WTC11 (cell line): ENCODE data around the gene KLF1. TPM values are rescaled to one million over a fixed set of nuclear protein-coding genes. Genes with fewer than 3 reads are reported as not detected.
A peak's percentile ranks its signal among the peaks of the same experiment; 100 is the strongest.

Experiments
- ATAC-seq: fragments of 200-7000 bp; cut with Tn5 transposase; 2 replicates; pipeline ENCODE4 v1.10.0; 2021; ENCODE audit warnings: mild to moderate bottlenecking, moderate library complexity
- CTCF ChIA-PET: fragments of 300-600 bp; sonication (Branson Sonifier 250); formaldehyde crosslinking; loops from one replicate; lab custom pipeline; 2021; ENCODE audit warnings: antibody characterized with exemption; lab: Charles Lee
- POLR2A ChIA-PET: fragments of 350-600 bp; sonication (Branson Sonifier 250); formaldehyde crosslinking; loops from one replicate; lab custom pipeline; 2021; ENCODE audit warnings: antibody characterized with exemption; lab: Charles Lee
- DNase-seq: peaks from one replicate; pipeline ENCODE4 v3.0.0; 2021; ENCODE audit warnings: low spot score
- H3K27ac Mint-ChIP-seq: 2 replicates; pipeline ENCODE4 v1.8.0; 2021; ENCODE audit warnings: mixed read lengths
- H3K27me3 Mint-ChIP-seq: 2 replicates; pipeline ENCODE4 v1.8.0; 2021; ENCODE audit warnings: low read depth, mild to moderate bottlenecking, moderate library complexity, mixed read lengths
- H3K36me3 Mint-ChIP-seq: 2 replicates; pipeline ENCODE4 v1.8.0; 2021; ENCODE audit warnings: mixed read lengths
- H3K4me1 Mint-ChIP-seq: 2 replicates; pipeline ENCODE4 v1.8.0; 2022; ENCODE audit warnings: mixed read lengths
- H3K4me3 Mint-ChIP-seq: 2 replicates; pipeline ENCODE4 v1.8.0; 2021; ENCODE audit warnings: mild to moderate bottlenecking, moderate library complexity, mixed read lengths
- H3K9me3 Mint-ChIP-seq: 2 replicates; pipeline ENCODE4 v1.8.0; 2021; ENCODE audit warnings: mixed read lengths
- CBFB ChIP-seq: sonication (generic); formaldehyde crosslinking; IDR thresholded peaks from 2 replicates; pipeline ENCODE4 v1.8.1; 2022; ENCODE audit warnings: mild to moderate bottlenecking, low read depth, missing genetic modification reagents
- CTCF ChIP-seq: fragments of 200-600 bp; IDR thresholded peaks from 2 replicates; pipeline ENCODE4 v1.8.0; 2022; ENCODE audit warnings: antibody characterized with exemption
- ESRRA ChIP-seq: sonication (generic); formaldehyde crosslinking; IDR thresholded peaks from 2 replicates; pipeline ENCODE4 v1.8.1; 2022; ENCODE audit warnings: mild to moderate bottlenecking, missing genetic modification reagents, borderline replicate concordance
- FOXP1 ChIP-seq: sonication (generic); formaldehyde crosslinking; IDR thresholded peaks from 2 replicates; pipeline ENCODE4 v1.8.0; 2022; ENCODE audit warnings: missing genetic modification reagents, mild to moderate bottlenecking, moderate library complexity, borderline replicate concordance
- GTF2I ChIP-seq: fragments of 250-450 bp; sonication (Bioruptor Pico); conservative IDR thresholded peaks from 2 replicates; pipeline ENCODE4 v1.4.0; 2021; ENCODE audit warnings: mild to moderate bottlenecking
- IRF2 ChIP-seq: sonication (generic); formaldehyde crosslinking; IDR thresholded peaks from 2 replicates; pipeline ENCODE4 v1.8.0; 2022; ENCODE audit warnings: low read depth, missing genetic modification reagents, borderline replicate concordance
- KAT7 ChIP-seq: sonication (generic); formaldehyde crosslinking; IDR thresholded peaks from 2 replicates; pipeline ENCODE4 v1.8.1; 2023; ENCODE audit warnings: missing genetic modification reagents, mild to moderate bottlenecking, borderline replicate concordance
- NFE2L1 ChIP-seq: sonication (generic); formaldehyde crosslinking; IDR thresholded peaks from 2 replicates; pipeline ENCODE4 v1.8.1; 2023; ENCODE audit warnings: missing genetic modification reagents
- NR3C1 ChIP-seq: sonication (generic); formaldehyde crosslinking; conservative IDR thresholded peaks from 2 replicates; pipeline ENCODE4 v1.8.1; 2023; ENCODE audit warnings: low read depth, mild to moderate bottlenecking, missing genetic modification reagents
- PRRX2 ChIP-seq: fragments of 250-450 bp; sonication (Bioruptor Pico); IDR thresholded peaks from 2 replicates; pipeline ENCODE4 v1.8.0; 2021; ENCODE audit warnings: mild to moderate bottlenecking
- RELA ChIP-seq: sonication (generic); formaldehyde crosslinking; IDR thresholded peaks from 2 replicates; pipeline ENCODE4 v1.8.1; 2022; ENCODE audit warnings: missing genetic modification reagents, mild to moderate bottlenecking, borderline replicate concordance
- SMAD3 ChIP-seq: sonication (generic); formaldehyde crosslinking; IDR thresholded peaks from 2 replicates; pipeline ENCODE4 v1.8.0; 2022; ENCODE audit warnings: missing genetic modification reagents, mild to moderate bottlenecking, borderline replicate concordance
- TCF7 ChIP-seq: sonication (generic); formaldehyde crosslinking; IDR thresholded peaks from 2 replicates; pipeline ENCODE4 v1.8.0; 2022; ENCODE audit warnings: mild to moderate bottlenecking, low read depth, missing genetic modification reagents, moderate library complexity
- TEAD4 ChIP-seq: sonication (generic); formaldehyde crosslinking; IDR thresholded peaks from 2 replicates; pipeline ENCODE4 v1.8.0; 2022; ENCODE audit warnings: mild to moderate bottlenecking, missing genetic modification reagents
- TP53 ChIP-seq: sonication (generic); formaldehyde crosslinking; IDR thresholded peaks from 2 replicates; pipeline ENCODE4 v1.8.1; 2023; ENCODE audit warnings: mild to moderate bottlenecking, missing genetic modification reagents
- ZBTB21 ChIP-seq: sonication (generic); formaldehyde crosslinking; IDR thresholded peaks from 2 replicates; pipeline ENCODE4 v1.8.1; 2023; ENCODE audit warnings: mild to moderate bottlenecking, missing genetic modification reagents, borderline replicate concordance
- ZMAT4 ChIP-seq: fragments of 250-450 bp; sonication (Bioruptor Pico); IDR thresholded peaks from 2 replicates; pipeline ENCODE4 v1.9.0; 2021; ENCODE audit warnings: mild to moderate bottlenecking
- ZNF121 ChIP-seq: sonication (generic); formaldehyde crosslinking; IDR thresholded peaks from 2 replicates; pipeline ENCODE4 v1.8.0; 2023; ENCODE audit warnings: missing genetic modification reagents
- ZNF232 ChIP-seq: sonication (generic); formaldehyde crosslinking; IDR thresholded peaks from 2 replicates; pipeline ENCODE4 v1.8.0; 2022; ENCODE audit warnings: mild to moderate bottlenecking, missing genetic modification reagents
- ZNF396 ChIP-seq: fragments of 250-450 bp; sonication (Bioruptor Pico); IDR thresholded peaks from 2 replicates; pipeline ENCODE4 v1.8.0; 2021; ENCODE audit warnings: mild to moderate bottlenecking, moderate library complexity, borderline replicate concordance
- ZNF416 ChIP-seq: fragments of 250-450 bp; sonication (Bioruptor Pico); IDR thresholded peaks from 2 replicates; pipeline ENCODE4 v1.9.0; 2021; ENCODE audit warnings: mild to moderate bottlenecking, inconsistent platforms
- total RNA-seq: library from RNA; stranded (reverse); gene quantifications from 3 replicates; pipeline ENCODE4 v1.2.3, GENCODE V29; 2021
- TF ChIP-seq, protein P1 (sequence below): sonication (generic); formaldehyde crosslinking; IDR thresholded peaks from 2 replicates; pipeline ENCODE4 v1.8.0; 2022; ENCODE audit warnings: mild to moderate bottlenecking, missing genetic modification reagents
- TF ChIP-seq, protein P2 (sequence below): sonication (generic); formaldehyde crosslinking; IDR thresholded peaks from 2 replicates; pipeline ENCODE4 v1.8.0; 2022; ENCODE audit warnings: mild to moderate bottlenecking, missing genetic modification reagents
- TF ChIP-seq, protein P3 (sequence below): fragments of 250-450 bp; sonication (Bioruptor Pico); conservative IDR thresholded peaks from 2 replicates; pipeline ENCODE4 v1.9.0; 2021; ENCODE audit warnings: mild to moderate bottlenecking
- TF ChIP-seq, protein P4 (sequence below): sonication (generic); formaldehyde crosslinking; IDR thresholded peaks from 2 replicates; pipeline ENCODE4 v1.8.0; 2023; ENCODE audit warnings: missing genetic modification reagents
- TF ChIP-seq, protein P5 (sequence below): sonication (generic); formaldehyde crosslinking; IDR thresholded peaks from 2 replicates; pipeline ENCODE4 v1.8.0; 2023; ENCODE audit warnings: missing genetic modification reagents, mild to moderate bottlenecking, borderline replicate concordance

KLF1 gene
- total RNA-seq, 1 experiment from 2014 or later, result 0.72 TPM

DNA sequence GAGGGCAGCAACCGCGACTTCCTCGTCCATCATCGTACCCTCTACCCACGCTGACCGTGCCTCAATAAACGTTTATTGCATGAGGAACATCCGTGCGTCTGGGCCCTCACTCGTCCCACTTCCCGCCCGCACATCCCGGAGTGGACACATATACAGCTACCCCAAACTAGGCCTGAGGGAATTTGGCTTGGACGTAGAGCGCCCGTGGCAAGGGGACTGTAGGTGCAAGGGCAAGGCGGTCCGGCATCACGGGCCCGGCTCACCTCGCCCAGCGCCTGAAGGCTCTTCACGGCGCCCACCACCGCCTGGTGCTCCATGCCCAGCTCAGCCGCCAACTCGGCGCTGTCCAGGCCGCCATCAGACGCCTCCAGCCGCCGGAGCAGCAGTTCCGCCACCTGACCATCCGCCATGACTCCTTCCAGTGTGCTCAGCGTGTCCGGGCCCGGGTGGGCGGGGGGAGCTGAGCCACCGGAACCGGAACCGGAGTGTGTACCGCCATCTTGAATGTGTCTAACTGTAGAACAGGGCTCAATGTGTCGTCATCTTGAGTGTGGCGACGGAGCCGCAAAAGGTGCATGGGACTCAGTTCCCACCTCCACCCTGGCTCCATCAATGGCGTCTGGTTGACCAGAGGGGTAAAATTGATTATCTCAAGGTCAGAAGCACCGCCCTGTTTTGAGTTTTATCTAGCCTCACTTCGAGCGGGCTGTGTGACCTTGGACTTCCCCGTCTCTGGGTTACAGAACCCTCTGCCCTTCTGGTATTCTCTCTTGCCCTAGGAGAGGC, 46.5 kb upstream of the KLF1 start, which contains the start of gene FARSA:
TSS of gene FARSA (minus strand) at position 425 of the 786 bp plus-strand sequence. CDS start at position 410, 15 bp downstream.
- ChIA-PET POLR2A (interaction anchor here (0.7 to 2.1 kb wide), 5 partner anchors 13 to 49 kb away, joined by 3 to 12 read pairs (median 3); partner anchors contain the start of gene GCDH), CTCF (interaction anchor here (0.6 to 2.7 kb wide), 5 partner anchors 32 to 86 kb away, joined by 3 to 20 read pairs (median 4); no protein-coding TSS in a partner anchor)
- peak within 1 kb of the TSS; percentile 89 for H3K27ac Mint-ChIP-seq
- no peaks in the 10 kb centered on the region for H3K27me3 Mint-ChIP-seq
- H3K4me3 Mint-ChIP-seq, result peak within 1 kb of the TSS; percentile 99
- no peaks in the 10 kb centered on the region for H3K9me3 Mint-ChIP-seq
- peaks cover 25% of the 10 kb centered on the region for H3K36me3 Mint-ChIP-seq
- DNase-seq (peak; percentile 87), ATAC-seq (peak; percentile 55)
- peaks cover 28% of the 10 kb centered on the region for H3K4me1 Mint-ChIP-seq
- no peak for TF ChIP-seq ZNF121 (CRISPR knock-in tag)
- no peak; the same call in 1 of the 2 replicates for TF ChIP-seq ESRRA (CRISPR knock-in tag)
- TF ChIP-seq TEAD4 (CRISPR knock-in tag), result no peak; the same call in 1 of the 2 replicates
- TF ChIP-seq ZBTB21 (CRISPR knock-in tag), result no peak
- TF ChIP-seq GTF2I, result no peak
- TF ChIP-seq, protein P1, sequence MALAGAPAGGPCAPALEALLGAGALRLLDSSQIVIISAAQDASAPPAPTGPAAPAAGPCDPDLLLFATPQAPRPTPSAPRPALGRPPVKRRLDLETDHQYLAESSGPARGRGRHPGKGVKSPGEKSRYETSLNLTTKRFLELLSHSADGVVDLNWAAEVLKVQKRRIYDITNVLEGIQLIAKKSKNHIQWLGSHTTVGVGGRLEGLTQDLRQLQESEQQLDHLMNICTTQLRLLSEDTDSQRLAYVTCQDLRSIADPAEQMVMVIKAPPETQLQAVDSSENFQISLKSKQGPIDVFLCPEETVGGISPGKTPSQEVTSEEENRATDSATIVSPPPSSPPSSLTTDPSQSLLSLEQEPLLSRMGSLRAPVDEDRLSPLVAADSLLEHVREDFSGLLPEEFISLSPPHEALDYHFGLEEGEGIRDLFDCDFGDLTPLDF (CRISPR knock-in tag), result no peak
- TF ChIP-seq FOXP1 (CRISPR knock-in tag), result peak; percentile 51; the same call in 1 of the 2 replicates
- TF ChIP-seq CTCF, result no peak
- no peak for TF ChIP-seq CBFB
- TF ChIP-seq KAT7 (CRISPR knock-in tag), result peak; percentile 81; the same call in 1 of the 2 replicates
- no peak for TF ChIP-seq ZMAT4
- TF ChIP-seq NFE2L1 (CRISPR knock-in tag), result 0 out of 2 replicates have a peak, but pooled peaks have one; percentile 45
- no peak; the same call in 1 of the 2 replicates for TF ChIP-seq IRF2
- TF ChIP-seq, protein P2, sequence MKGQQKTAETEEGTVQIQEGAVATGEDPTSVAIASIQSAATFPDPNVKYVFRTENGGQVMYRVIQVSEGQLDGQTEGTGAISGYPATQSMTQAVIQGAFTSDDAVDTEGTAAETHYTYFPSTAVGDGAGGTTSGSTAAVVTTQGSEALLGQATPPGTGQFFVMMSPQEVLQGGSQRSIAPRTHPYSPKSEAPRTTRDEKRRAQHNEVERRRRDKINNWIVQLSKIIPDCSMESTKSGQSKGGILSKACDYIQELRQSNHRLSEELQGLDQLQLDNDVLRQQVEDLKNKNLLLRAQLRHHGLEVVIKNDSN (CRISPR knock-in tag), result peak; percentile 79
- no peak for TF ChIP-seq NR3C1
- TF ChIP-seq TCF7 (CRISPR knock-in tag), result no peak
- 0 out of 2 replicates have a peak, but pooled peaks have one; percentile 86 for TF ChIP-seq RELA (CRISPR knock-in tag)
- TF ChIP-seq TP53 (CRISPR knock-in tag), result no peak
- TF ChIP-seq PRRX2, result no peak
- TF ChIP-seq ZNF396 (CRISPR knock-in tag), result no peak
- no peak for TF ChIP-seq ZNF416 (CRISPR knock-in tag)
- TF ChIP-seq ZNF232 (CRISPR knock-in tag), result no peak
- TF ChIP-seq, protein P3, sequence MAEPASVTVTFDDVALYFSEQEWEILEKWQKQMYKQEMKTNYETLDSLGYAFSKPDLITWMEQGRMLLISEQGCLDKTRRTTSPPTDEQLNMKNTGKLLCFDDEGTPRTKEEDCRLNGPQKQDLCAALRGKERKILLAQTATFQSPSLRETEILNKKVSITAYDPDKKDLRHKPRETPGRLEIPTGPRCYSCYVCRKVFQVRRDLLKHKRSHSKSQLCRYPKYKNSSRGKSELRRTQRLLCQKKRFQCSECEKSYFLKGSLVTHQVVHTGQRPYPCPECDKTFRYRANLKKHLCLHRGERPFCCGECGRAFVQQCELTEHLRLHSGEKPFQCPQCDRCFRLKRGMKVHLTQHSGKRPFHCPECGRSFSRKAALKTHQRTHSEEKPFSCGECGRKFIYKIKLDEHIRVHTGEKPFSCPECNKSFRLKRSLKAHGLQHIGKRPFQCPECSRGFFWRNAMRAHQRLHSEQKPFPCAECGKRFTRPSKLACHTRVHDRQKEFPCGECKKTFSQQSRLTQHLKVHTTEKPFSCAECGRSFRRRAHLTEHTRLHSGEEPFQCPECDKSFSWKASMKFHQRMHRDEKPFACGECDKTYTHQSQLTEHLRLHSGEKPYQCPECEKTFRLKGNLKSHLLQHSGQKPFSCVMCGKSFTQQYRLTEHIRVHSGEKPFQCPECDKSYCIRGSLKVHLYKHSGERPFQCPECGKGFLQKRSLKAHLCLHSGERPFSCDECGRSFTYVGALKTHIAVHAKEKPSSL (CRISPR knock-in tag), result no peak
- TF ChIP-seq, protein P4, sequence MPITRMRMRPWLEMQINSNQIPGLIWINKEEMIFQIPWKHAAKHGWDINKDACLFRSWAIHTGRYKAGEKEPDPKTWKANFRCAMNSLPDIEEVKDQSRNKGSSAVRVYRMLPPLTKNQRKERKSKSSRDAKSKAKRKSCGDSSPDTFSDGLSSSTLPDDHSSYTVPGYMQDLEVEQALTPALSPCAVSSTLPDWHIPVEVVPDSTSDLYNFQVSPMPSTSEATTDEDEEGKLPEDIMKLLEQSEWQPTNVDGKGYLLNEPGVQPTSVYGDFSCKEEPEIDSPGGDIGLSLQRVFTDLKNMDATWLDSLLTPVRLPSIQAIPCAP, result no peak
- no peak for TF ChIP-seq SMAD3 (CRISPR knock-in tag)
- TF ChIP-seq, protein P5, sequence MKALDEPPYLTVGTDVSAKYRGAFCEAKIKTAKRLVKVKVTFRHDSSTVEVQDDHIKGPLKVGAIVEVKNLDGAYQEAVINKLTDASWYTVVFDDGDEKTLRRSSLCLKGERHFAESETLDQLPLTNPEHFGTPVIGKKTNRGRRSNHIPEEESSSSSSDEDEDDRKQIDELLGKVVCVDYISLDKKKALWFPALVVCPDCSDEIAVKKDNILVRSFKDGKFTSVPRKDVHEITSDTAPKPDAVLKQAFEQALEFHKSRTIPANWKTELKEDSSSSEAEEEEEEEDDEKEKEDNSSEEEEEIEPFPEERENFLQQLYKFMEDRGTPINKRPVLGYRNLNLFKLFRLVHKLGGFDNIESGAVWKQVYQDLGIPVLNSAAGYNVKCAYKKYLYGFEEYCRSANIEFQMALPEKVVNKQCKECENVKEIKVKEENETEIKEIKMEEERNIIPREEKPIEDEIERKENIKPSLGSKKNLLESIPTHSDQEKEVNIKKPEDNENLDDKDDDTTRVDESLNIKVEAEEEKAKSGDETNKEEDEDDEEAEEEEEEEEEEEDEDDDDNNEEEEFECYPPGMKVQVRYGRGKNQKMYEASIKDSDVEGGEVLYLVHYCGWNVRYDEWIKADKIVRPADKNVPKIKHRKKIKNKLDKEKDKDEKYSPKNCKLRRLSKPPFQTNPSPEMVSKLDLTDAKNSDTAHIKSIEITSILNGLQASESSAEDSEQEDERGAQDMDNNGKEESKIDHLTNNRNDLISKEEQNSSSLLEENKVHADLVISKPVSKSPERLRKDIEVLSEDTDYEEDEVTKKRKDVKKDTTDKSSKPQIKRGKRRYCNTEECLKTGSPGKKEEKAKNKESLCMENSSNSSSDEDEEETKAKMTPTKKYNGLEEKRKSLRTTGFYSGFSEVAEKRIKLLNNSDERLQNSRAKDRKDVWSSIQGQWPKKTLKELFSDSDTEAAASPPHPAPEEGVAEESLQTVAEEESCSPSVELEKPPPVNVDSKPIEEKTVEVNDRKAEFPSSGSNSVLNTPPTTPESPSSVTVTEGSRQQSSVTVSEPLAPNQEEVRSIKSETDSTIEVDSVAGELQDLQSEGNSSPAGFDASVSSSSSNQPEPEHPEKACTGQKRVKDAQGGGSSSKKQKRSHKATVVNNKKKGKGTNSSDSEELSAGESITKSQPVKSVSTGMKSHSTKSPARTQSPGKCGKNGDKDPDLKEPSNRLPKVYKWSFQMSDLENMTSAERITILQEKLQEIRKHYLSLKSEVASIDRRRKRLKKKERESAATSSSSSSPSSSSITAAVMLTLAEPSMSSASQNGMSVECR (CRISPR knock-in tag), result peak; percentile 64; the same call in 1 of the 2 replicates
